Esophagus squamous epithelium (tissue), 5 donors: ENCODE data around the gene BCL10. TPM values are rescaled to one million over a fixed set of nuclear protein-coding genes. Genes with fewer than 3 reads are reported as not detected.

Experiments used
- DNase-seq: peaks from one replicate; lab custom pipeline; 2025; lab: John Stamatoyannopoulos, UW
- H3K27ac ChIP-seq, 4 donors: fragments of 200-600 bp; sonication (generic); one replicate each; pipeline ENCODE4 v1.5.1; 2016 to 2019; ENCODE audit warnings: mild to moderate bottlenecking in 1 of 4
- H3K27me3 ChIP-seq, 4 donors: fragments of 200-600 bp; sonication (generic); 1 replicate in 3 of 4; 2 replicates in 1 of 4; pipeline versions ENCODE4 v1.5.1 to v1.6.0; 2017 to 2021; ENCODE audit warnings: antibody characterized with exemption in 1 of 4
- H3K36me3 ChIP-seq, 3 donors: fragments of 200-600 bp; sonication (generic); one replicate each; pipeline ENCODE4 v1.5.1; 2016 to 2019
- H3K4me1 ChIP-seq, 3 donors: fragments of 200-600 bp; sonication (generic); one replicate each; pipeline ENCODE4 v1.5.1; 2017 to 2019
- H3K4me3 ChIP-seq, 4 donors: fragments of 200-600 bp; sonication (generic); 1 replicate in 3 of 4; 2 replicates in 1 of 4; pipeline ENCODE4 v1.5.1; 2016 to 2019; ENCODE audit warnings: mild to moderate bottlenecking in 2 of 4, moderate library complexity in 1 of 4
- H3K9me3 ChIP-seq, 3 donors: fragments of 200-600 bp; sonication (generic); one replicate each; pipeline ENCODE4 v1.5.1; 2016 to 2019
- POLR2A ChIP-seq, 4 donors: fragments of 450-650 bp; IDR thresholded peaks; one replicate each; pipeline ENCODE4 v1.6.1; 2017; ENCODE audit warnings: antibody characterized with exemption in 4 of 4, mild to moderate bottlenecking in 4 of 4, moderate library complexity in 3 of 4
- WGBS, 2 donors: methylation state at CpG; one replicate each; pipeline ENCODE4 v1.1.5; 2018; 5-methylcytosine and 5-hydroxymethylcytosine counted together
- intact Hi-C: fragments of 100-400 bp; cut with DNase I; formaldehyde crosslinking; loops from one replicate; pipeline ENCODE4 v1.15.0; 2022
- total RNA-seq, 4 donors: library from RNA; depleted of rRNA; stranded (reverse); fragments of >200 nt; gene quantifications; one replicate each; pipeline ENCODE4 v1.1.0, GENCODE V29; 2016
- TF ChIP-seq, protein P1 (sequence below), 6 experiments: fragments of 450-650 bp in 4 of 6; fragments of 200-600 bp in 2 of 6; sonication (generic) in 2 of 6; IDR thresholded peaks; one replicate each; pipeline ENCODE4 v1.5.1; 2016 to 2019; ENCODE audit warnings: antibody characterized with exemption in 6 of 6, mild to moderate bottlenecking in 4 of 6, moderate library complexity in 4 of 6
- donor health status: DM: yes; HTN: yes; CAD: no.

BCL10 gene
- total RNA-seq, 4 donors from 2014 or later: 24.4 to 42.3 (median 27.0) TPM

DNA sequence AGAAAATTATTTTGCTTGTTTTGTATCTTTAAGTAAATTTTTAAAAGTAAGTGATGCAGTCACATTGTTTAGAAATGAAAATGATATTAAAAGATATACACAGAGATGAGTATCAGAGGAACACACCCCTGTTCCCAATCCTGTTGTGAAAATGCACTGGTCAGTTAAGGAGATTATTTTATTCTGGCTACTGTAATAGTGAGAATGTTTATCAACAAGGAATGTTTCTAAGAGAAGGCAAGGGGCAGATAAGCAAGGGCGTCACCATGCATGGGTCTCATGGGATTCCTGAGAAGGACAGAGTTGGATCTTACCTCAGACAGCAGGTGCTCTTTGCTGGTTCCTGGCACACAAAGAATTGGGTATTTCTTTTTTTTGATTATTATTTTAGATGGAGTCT is 38.8 kb downstream of the BCL10 start:
- H3K27ac ChIP-seq: no peak overlapping the region
- H3K36me3 ChIP-seq: no peaks in the 10 kb centered on the region
- H3K9me3 ChIP-seq: no peaks in the 10 kb centered on the region
- no peak overlapping the region for H3K4me3 ChIP-seq
- DNase-seq: no peak
- TF ChIP-seq, protein P1, sequence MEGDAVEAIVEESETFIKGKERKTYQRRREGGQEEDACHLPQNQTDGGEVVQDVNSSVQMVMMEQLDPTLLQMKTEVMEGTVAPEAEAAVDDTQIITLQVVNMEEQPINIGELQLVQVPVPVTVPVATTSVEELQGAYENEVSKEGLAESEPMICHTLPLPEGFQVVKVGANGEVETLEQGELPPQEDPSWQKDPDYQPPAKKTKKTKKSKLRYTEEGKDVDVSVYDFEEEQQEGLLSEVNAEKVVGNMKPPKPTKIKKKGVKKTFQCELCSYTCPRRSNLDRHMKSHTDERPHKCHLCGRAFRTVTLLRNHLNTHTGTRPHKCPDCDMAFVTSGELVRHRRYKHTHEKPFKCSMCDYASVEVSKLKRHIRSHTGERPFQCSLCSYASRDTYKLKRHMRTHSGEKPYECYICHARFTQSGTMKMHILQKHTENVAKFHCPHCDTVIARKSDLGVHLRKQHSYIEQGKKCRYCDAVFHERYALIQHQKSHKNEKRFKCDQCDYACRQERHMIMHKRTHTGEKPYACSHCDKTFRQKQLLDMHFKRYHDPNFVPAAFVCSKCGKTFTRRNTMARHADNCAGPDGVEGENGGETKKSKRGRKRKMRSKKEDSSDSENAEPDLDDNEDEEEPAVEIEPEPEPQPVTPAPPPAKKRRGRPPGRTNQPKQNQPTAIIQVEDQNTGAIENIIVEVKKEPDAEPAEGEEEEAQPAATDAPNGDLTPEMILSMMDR (IDR thresholded peaks at IDR 0.05): no peak
- no peak for TF ChIP-seq POLR2A (IDR thresholded peaks at IDR 0.05)
- peaks cover 0 to 7% (median 0%) of the 10 kb centered on the region in 3 donors for H3K4me1 ChIP-seq
- 81 to 85% methylated on average over 1 of the region's 1 CpG for WGBS, 2 donors
- intact Hi-C loops: loop anchor here (10.0 kb wide), 1 partner anchor 123 kb away; no protein-coding TSS in a partner anchor
- no peaks in the 10 kb centered on the region for H3K27me3 ChIP-seq

DNA sequence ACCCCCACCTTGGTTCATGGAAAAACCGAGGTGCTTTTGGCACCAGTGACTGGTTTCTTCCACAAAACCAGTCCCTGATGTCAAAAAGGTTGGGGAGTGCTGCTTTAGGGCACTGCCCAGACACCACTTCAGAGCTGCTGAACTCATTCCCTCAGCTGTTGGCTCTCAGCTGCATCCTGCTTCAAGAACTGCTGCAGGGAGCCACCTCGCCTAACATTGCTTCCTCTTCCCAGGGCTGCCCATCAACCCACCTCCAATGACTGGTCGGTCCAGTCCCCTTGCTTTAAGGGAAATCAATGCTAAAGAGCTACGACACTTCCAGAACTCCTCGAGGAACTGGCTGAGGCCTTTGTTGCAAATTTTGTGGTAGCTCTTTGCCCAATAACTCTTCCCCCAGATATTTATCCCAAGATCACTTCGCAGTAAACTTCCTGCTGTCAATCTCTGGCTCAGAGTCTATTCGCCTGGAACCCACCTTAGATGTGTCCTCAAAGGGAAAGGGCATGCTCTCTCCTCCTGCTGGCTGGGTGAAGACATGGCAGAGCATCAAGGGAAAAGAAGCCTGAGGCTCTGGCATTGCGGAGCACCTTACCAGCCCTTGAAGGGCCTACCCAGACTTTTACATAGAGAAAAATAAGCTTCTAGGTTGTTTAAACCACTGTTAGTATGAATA is 46.0 kb downstream of the BCL10 start:
- DNase-seq: no peak
- Histone ChIP-seq H3K9me3 (no peaks in the 10 kb centered on the region), H3K4me3 (no peak overlapping the region), H3K36me3 (no peaks in the 10 kb centered on the region), H3K27me3 (no peaks in the 10 kb centered on the region), H3K4me1 (peaks cover 4 to 14% (median 5%) of the 10 kb centered on the region in 3 donors), H3K27ac (no peak overlapping the region)
- TF ChIP-seq, protein P1 (IDR thresholded peaks at IDR 0.05): peak in 1 of 6 experiments; percentile 30
- TF ChIP-seq POLR2A (IDR thresholded peaks at IDR 0.05): no peak
- 85 to 88% methylated on average over 8 of the region's 8 CpGs for WGBS, 2 donors
- intact Hi-C loops: loop anchor here (10.0 kb wide), 1 partner anchor 116 kb away; no protein-coding TSS in a partner anchor

DNA sequence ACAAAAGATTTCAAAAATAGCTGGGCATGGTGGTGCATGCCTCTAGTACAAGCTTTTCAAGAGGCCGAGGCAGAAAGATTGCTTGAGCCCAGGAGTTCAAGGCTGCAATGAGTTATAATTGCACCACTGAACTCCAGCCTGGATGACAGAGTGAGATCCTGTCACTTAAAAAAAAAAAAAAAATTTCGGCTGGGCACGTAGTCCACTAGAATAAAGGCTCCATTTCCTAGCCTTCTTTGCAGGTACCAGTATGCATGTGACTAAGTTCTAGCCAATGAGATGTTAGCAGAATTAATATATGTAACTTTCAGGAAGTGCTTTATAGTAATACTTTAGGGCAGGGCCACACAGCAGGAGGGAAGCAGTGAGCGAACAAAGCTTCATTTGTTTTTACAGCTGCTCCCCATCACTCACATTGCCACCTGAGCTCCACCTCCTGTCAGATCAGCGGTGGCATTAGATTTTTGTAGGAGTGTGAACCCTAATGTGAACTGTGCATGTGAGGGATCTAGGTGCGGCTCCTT is 46.8 kb downstream of the BCL10 start:
- TF ChIP-seq, protein P1 (IDR thresholded peaks at IDR 0.05): no peak
- no peak for TF ChIP-seq POLR2A (IDR thresholded peaks at IDR 0.05)
- Histone ChIP-seq H3K4me3 (no peak overlapping the region), H3K27me3 (no peaks in the 10 kb centered on the region), H3K4me1 (peaks cover 11 to 22% (median 11%) of the 10 kb centered on the region in 3 donors), H3K36me3 (no peaks in the 10 kb centered on the region), H3K27ac (no peak overlapping the region), H3K9me3 (no peaks in the 10 kb centered on the region)
- intact Hi-C loops: loop anchor here (10.0 kb wide), 1 partner anchor 115 kb away; no protein-coding TSS in a partner anchor
- DNase-seq: no peak
- 62 to 68% methylated on average over 6 of the region's 6 CpGs for WGBS, 2 donors

DNA sequence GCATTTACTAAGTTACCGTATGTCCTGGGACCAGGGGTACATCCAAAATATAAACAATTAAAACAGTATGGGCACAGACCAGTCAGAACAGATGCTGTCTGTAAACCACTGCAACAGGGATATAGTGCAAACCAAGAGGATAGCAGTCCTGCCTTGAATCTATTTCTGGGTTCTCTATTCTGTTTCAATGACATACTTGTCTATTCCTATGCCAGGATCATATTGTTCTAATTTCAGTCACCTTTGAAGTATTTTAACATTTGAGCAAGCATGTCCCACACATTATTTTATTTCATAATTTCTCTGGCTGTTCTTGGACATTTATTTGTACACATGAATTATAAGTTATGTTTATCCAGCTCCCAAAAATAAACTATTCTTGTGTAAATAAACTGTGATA is 47.5 kb downstream of the BCL10 start:
- intact Hi-C loops: no loop called here
- no peak overlapping the region for H3K27ac ChIP-seq
- TF ChIP-seq POLR2A (IDR thresholded peaks at IDR 0.05): no peak
- TF ChIP-seq, protein P1 (IDR thresholded peaks at IDR 0.05): no peak

More for the DNA sequence above, 47.5 kb downstream of the BCL10 start:
- peaks cover 15 to 28% (median 16%) of the 10 kb centered on the region in 3 donors for H3K4me1 ChIP-seq
- WGBS, 2 donors: 32 to 100% methylated on average over 1 of the region's 1 CpG
- no peaks in the 10 kb centered on the region for H3K27me3 ChIP-seq
- DNase-seq: no peak
- H3K36me3 ChIP-seq: no peaks in the 10 kb centered on the region
- no peaks in the 10 kb centered on the region for H3K9me3 ChIP-seq
- no peak overlapping the region for H3K4me3 ChIP-seq
